OCI-LY7 (cell line): Measurements from ENCODE around the gene PIGN. TPM values are rescaled to one million over a fixed set of nuclear protein-coding genes. Genes with fewer than 3 reads are reported as not detected.

Experiments used
- BruUV-seq: library from RNA; stranded (reverse); fragments of 400-500 nt; replicated peaks from 2 replicates; lab custom pipeline; 2021; lab: Mats Ljungman, UMichigan
- CTCF ChIA-PET: fragments of 300-600 bp; sonication (Branson Sonifier 250); formaldehyde crosslinking; loops from one replicate; lab custom pipeline; 2022; ENCODE audit warnings: antibody characterized with exemption; ENCODE audit not compliant: unreplicated experiment; lab: Charles Lee
- POLR2A ChIA-PET: fragments of 300-600 bp; sonication (Branson Sonifier 250); formaldehyde crosslinking; loops from one replicate; lab custom pipeline; 2022; ENCODE audit warnings: antibody characterized with exemption; lab: Charles Lee
- DNase-seq: peaks from one replicate; pipeline ENCODE4 v3.0.0-alpha.2; 2015; ENCODE audit warnings: low spot score
- H2AFZ ChIP-seq: fragments of 200-600 bp; sonication (generic), shearing (Covaris generic); 2 replicates; pipeline ENCODE4 v1.6.1; 2014; ENCODE audit warnings: mild to moderate bottlenecking, antibody characterized with exemption, low read length, moderate library complexity
- H3K27ac ChIP-seq: fragments of 200-600 bp; sonication (generic); 2 replicates; pipeline ENCODE4 v1.5.1; 2014; ENCODE audit warnings: mixed run types, low read depth, mild to moderate bottlenecking, moderate library complexity, low read length, inconsistent platforms; ENCODE audit not compliant: poor library complexity, severe bottlenecking
- H3K36me3 ChIP-seq: fragments of 200-600 bp; sonication (generic); 2 replicates; pipeline ENCODE4 v1.6.1; 2014; ENCODE audit warnings: mild to moderate bottlenecking, antibody characterized with exemption, low read length, moderate library complexity, mixed read lengths; ENCODE audit not compliant: insufficient read depth
- H3K4me1 ChIP-seq: fragments of 200-600 bp; sonication (generic); 2 replicates; pipeline ENCODE4 v1.5.1; 2014; ENCODE audit warnings: mild to moderate bottlenecking, low read length; ENCODE audit not compliant: insufficient read depth, poor library complexity, severe bottlenecking
- H3K4me2 ChIP-seq: fragments of 200-600 bp; sonication (generic); 2 replicates; pipeline ENCODE4 v1.6.1; 2014; ENCODE audit warnings: mild to moderate bottlenecking, low read length
- H3K4me3 ChIP-seq: fragments of 200-600 bp; sonication (generic); 2 replicates; pipeline ENCODE4 v1.5.1; 2014; ENCODE audit warnings: mild to moderate bottlenecking, low read depth, low read length; ENCODE audit not compliant: poor library complexity, severe bottlenecking
- H3K79me2 ChIP-seq: fragments of 200-600 bp; sonication (generic); 2 replicates; pipeline ENCODE4 v1.6.1; 2016; ENCODE audit warnings: low read depth, mild to moderate bottlenecking, low read length, moderate library complexity, mixed read lengths; ENCODE audit not compliant: insufficient read depth
- H3K9me2 ChIP-seq: fragments of 200-600 bp; sonication (generic); 2 replicates; pipeline ENCODE4 v1.6.1; 2016; ENCODE audit warnings: mild to moderate bottlenecking, low read length, mixed read lengths; ENCODE audit not compliant: insufficient read depth
- H3K9me3 ChIP-seq: fragments of 200-600 bp; sonication (generic); 2 replicates; pipeline ENCODE4 v1.6.1; 2014; ENCODE audit warnings: mild to moderate bottlenecking, mixed run types, low read length, mixed read lengths
- H4K20me1 ChIP-seq: fragments of 200-600 bp; sonication (generic); 2 replicates; pipeline ENCODE4 v1.6.1; 2014; ENCODE audit warnings: mild to moderate bottlenecking, antibody characterized with exemption, low read length, moderate library complexity, mixed read lengths; ENCODE audit not compliant: insufficient read depth
- CTCF ChIP-seq: fragments of 200-600 bp; sonication (generic); conservative IDR thresholded peaks from 2 replicates; pipeline ENCODE4 v1.5.1; 2014; ENCODE audit warnings: mild to moderate bottlenecking, antibody characterized with exemption, low read length, moderate library complexity, mixed read lengths
- EZH2phosphoT487 ChIP-seq: fragments of 200-600 bp; sonication (generic); IDR thresholded peaks from 2 replicates; pipeline ENCODE4 v1.6.1; 2018; ENCODE audit warnings: low read depth, borderline replicate concordance, mild to moderate bottlenecking, mixed run types, antibody characterized with exemption, low read length, moderate library complexity, mixed read lengths
- intact Hi-C: fragments of 100-400 bp; cut with micrococcal nuclease; formaldehyde crosslinking; loops from one replicate; pipeline ENCODE4 v1.10.0; 2022; ENCODE audit not compliant: unreplicated experiment
- total RNA-seq, 2 experiments: library from RNA; depleted of rRNA in 1 of 2; stranded (reverse); fragments of >200 nt in 1 of 2; shearing (Covaris generic) in 1 of 2; gene quantifications; 2 replicates each; pipeline ENCODE4 v1.2.3, GENCODE V29; 2014 to 2022

Gene PIGN
- total RNA-seq, 2 experiments from 2014 or later: 10.9 to 23.7 TPM

GRCh38 chr18:62118328-62118727 lies 68.5 kb downstream of the PIGN start:
- Histone ChIP-seq H3K9me3 (no peaks in the 10 kb centered on the region), H3K9me2 (no peaks in the 10 kb centered on the region), H3K4me3 (no peak overlapping the region), H3K27ac (no peak overlapping the region), H3K4me1 (no peaks in the 10 kb centered on the region), H3K4me2 (no peak overlapping the region), H4K20me1 (no peaks in the 10 kb centered on the region), H3K36me3 (no peaks in the 10 kb centered on the region), H2AFZ (no peak overlapping the region), H3K79me2 (no peaks in the 10 kb centered on the region)
- ChIA-PET CTCF (no interaction called here), POLR2A (no interaction called here)
- TF ChIP-seq EZH2phosphoT487 (no peak), CTCF (no peak)
- BruUV-seq: no TSS peak
- DNase-seq: no peak
- intact Hi-C loops: no loop called here

GRCh38 chr18:62109676-62110075 lies 77.2 kb downstream of the PIGN start:
- no peak overlapping the region for H3K4me2 ChIP-seq
- no peak overlapping the region for H3K27ac ChIP-seq
- BruUV-seq: no TSS peak
- H3K9me2 ChIP-seq: no peaks in the 10 kb centered on the region
- intact Hi-C loops: no loop called here
- no peaks in the 10 kb centered on the region for H3K36me3 ChIP-seq
- no peaks in the 10 kb centered on the region; the same call in 1 of the 2 replicates for H4K20me1 ChIP-seq
- no peaks in the 10 kb centered on the region for H3K79me2 ChIP-seq
- CTCF ChIA-PET: no interaction called here
- H3K4me3 ChIP-seq: no peak overlapping the region
- peaks cover 7% of the 10 kb centered on the region for H3K4me1 ChIP-seq
- no peak for TF ChIP-seq EZH2phosphoT487
- no peak for TF ChIP-seq CTCF
- H2AFZ ChIP-seq: no peak overlapping the region
- no peak for DNase-seq
- POLR2A ChIA-PET: interaction anchor here (0.6 kb wide), 1 partner anchor 184 kb away, joined by 3 read pairs; no protein-coding TSS in a partner anchor
- no peaks in the 10 kb centered on the region for H3K9me3 ChIP-seq

GRCh38 chr18:62107881-62108280 lies 79.0 kb downstream of the PIGN start:
- TF ChIP-seq CTCF (no peak), EZH2phosphoT487 (no peak)
- DNase-seq: peak; percentile 10
- H3K36me3 ChIP-seq: no peaks in the 10 kb centered on the region
- intact Hi-C loops: no loop called here
- H3K4me2 ChIP-seq: 0 out of 2 replicates have a peak overlapping the region, but pooled peaks have one; percentile 10
- no peak overlapping the region for H2AFZ ChIP-seq
- no peaks in the 10 kb centered on the region for H3K9me2 ChIP-seq
- H3K9me3 ChIP-seq: no peaks in the 10 kb centered on the region
- H3K4me1 ChIP-seq: peaks cover 7% of the 10 kb centered on the region
- no peaks in the 10 kb centered on the region for H3K79me2 ChIP-seq
- CTCF ChIA-PET: no interaction called here
- no TSS peak for BruUV-seq
- no peak overlapping the region for H3K27ac ChIP-seq
- H4K20me1 ChIP-seq: no peaks in the 10 kb centered on the region; the same call in 1 of the 2 replicates
- no peak overlapping the region for H3K4me3 ChIP-seq
- POLR2A ChIA-PET: no interaction called here
